H1 (cell line): Measurements from ENCODE around the gene IFT20. TPM values are rescaled to one million over a fixed set of nuclear protein-coding genes. Genes with fewer than 3 reads are reported as not detected.

Experiments
- CTCF ChIA-PET: fragments of 300-600 bp; sonication (Branson Sonifier 250); formaldehyde crosslinking; loops from one replicate; lab custom pipeline; 2021; ENCODE audit not compliant: partially characterized antibody; lab: Charles Lee
- POLR2A ChIA-PET: fragments of 300-600 bp; sonication (Branson Sonifier 250); formaldehyde crosslinking; loops from one replicate; lab custom pipeline; 2021; ENCODE audit warnings: inconsistent platforms; ENCODE audit not compliant: partially characterized antibody; lab: Charles Lee
- DNase-seq, 2 experiments: peaks; one replicate each; pipeline versions ENCODE4 v3.0.0 to v3.0.0-alpha.2; 2010 to 2022; ENCODE audit warnings: low spot score in 2 of 2, low read depth in 1 of 2, mixed read lengths in 1 of 2
- FAIRE-seq: peaks from 2 replicates; lab custom pipeline; 2011; peaks lifted over from hg19 to GRCh38; lab: Jason Lieb, UNC
- H2AFZ ChIP-seq: 2 replicates; pipeline ENCODE4 v1.8.1; 2012; ENCODE audit warnings: low read length, inconsistent platforms
- H2AK5ac ChIP-seq: 2 replicates; pipeline ENCODE4 v1.6.1; 2013; ENCODE audit warnings: low read depth, low read length
- H2BK120ac ChIP-seq: replicated peaks from 2 replicates; pipeline ENCODE3; 2013; ENCODE audit warnings: low read depth, low read length, inconsistent platforms
- H2BK12ac ChIP-seq: 2 replicates; pipeline ENCODE4 v1.6.1; 2013; ENCODE audit warnings: low read depth, low read length
- H2BK15ac ChIP-seq: 2 replicates; pipeline ENCODE4 v1.6.1; 2013; ENCODE audit warnings: low read length
- H2BK20ac ChIP-seq: 2 replicates; pipeline ENCODE4 v1.6.1; 2013; ENCODE audit warnings: low read length
- H2BK5ac ChIP-seq: 2 replicates; pipeline ENCODE4 v1.6.1; 2013; ENCODE audit warnings: low read depth, low read length
- H3K14ac ChIP-seq: 2 replicates; pipeline ENCODE4 v1.6.1; 2013; ENCODE audit warnings: inconsistent platforms; ENCODE audit not compliant: insufficient read length
- H3K18ac ChIP-seq: 2 replicates; pipeline ENCODE4 v1.6.1; 2013; ENCODE audit warnings: low read length; ENCODE audit errors: extremely low read depth
- H3K23ac ChIP-seq: 2 replicates; pipeline ENCODE4 v1.6.1; 2013; ENCODE audit warnings: inconsistent platforms; ENCODE audit not compliant: insufficient read length
- H3K23me2 ChIP-seq: 2 replicates; pipeline ENCODE4 v1.6.1; 2013; ENCODE audit warnings: low read depth, low read length
- H3K27ac ChIP-seq: 2 replicates; pipeline ENCODE4 v1.6.1; 2011; ENCODE audit warnings: low read depth, low read length, inconsistent platforms
- H3K27me3 ChIP-seq, 4 experiments: replicated peaks in 1 of 4; 1 replicate in 1 of 4; 2 replicates in 3 of 4; pipeline versions ENCODE4 v1.6.1 to v1.8.1; 2011 to 2013; ENCODE audit warnings: low read length in 3 of 4, mild to moderate bottlenecking in 3 of 4, inconsistent platforms in 2 of 4, mixed read lengths in 2 of 4, moderate library complexity in 1 of 4; ENCODE audit not compliant: control insufficient read depth in 3 of 4, insufficient read depth in 3 of 4; ENCODE audit errors: extremely low read depth in 1 of 4
- H3K36me3 ChIP-seq, 4 experiments: 2 replicates each; pipeline versions ENCODE4 v1.6.1 to v1.8.1; 2011 to 2013; ENCODE audit warnings: mild to moderate bottlenecking in 4 of 4, low read length in 3 of 4, moderate library complexity in 2 of 4, control low read depth in 1 of 4, inconsistent platforms in 1 of 4; ENCODE audit not compliant: insufficient read depth in 4 of 4, control insufficient read depth in 2 of 4
- H3K4ac ChIP-seq: replicated peaks from 2 replicates; pipeline ENCODE3; 2013; ENCODE audit warnings: low read length, low read depth, mixed read lengths, inconsistent platforms; ENCODE audit not compliant: insufficient read length
- H3K4me1 ChIP-seq, 4 experiments: replicated peaks in 1 of 4; 1 replicate in 1 of 4; 2 replicates in 3 of 4; pipeline versions ENCODE4 v1.6.1 to v1.8.1; 2011 to 2013; ENCODE audit warnings: low read length in 3 of 4, inconsistent platforms in 2 of 4, mixed read lengths in 1 of 4; ENCODE audit not compliant: insufficient read depth in 4 of 4, control insufficient read depth in 3 of 4
- H3K4me2 ChIP-seq, 2 experiments: 2 replicates each; pipeline versions ENCODE4 v1.6.1 to v1.8.1; 2011 to 2013; ENCODE audit warnings: low read depth in 2 of 2, low read length in 2 of 2, control low read depth in 1 of 2, inconsistent platforms in 1 of 2, mild to moderate bottlenecking in 1 of 2; ENCODE audit not compliant: insufficient read depth in 1 of 2
- H3K4me3 ChIP-seq, 4 experiments: fragments of 200-600, 300-600 bp in 1 of 4; sonication (generic), shearing (Covaris generic), sonication (Bioruptor Twin) in 1 of 4; 2 replicates each; pipeline versions ENCODE4 v1.5.1 to v1.8.1; 2011 to 2016; ENCODE audit warnings: low read length in 4 of 4, low read depth in 3 of 4, control low read depth in 2 of 4, inconsistent platforms in 2 of 4, mild to moderate bottlenecking in 2 of 4, mixed read lengths in 1 of 4, moderate library complexity in 1 of 4; ENCODE audit not compliant: insufficient read depth in 2 of 4; ENCODE audit errors: extremely low read depth in 1 of 4
- H3K56ac ChIP-seq: replicated peaks from 2 replicates; pipeline ENCODE3; 2013; ENCODE audit warnings: low read depth, mild to moderate bottlenecking, mixed read lengths, low read length, inconsistent platforms; ENCODE audit not compliant: insufficient read length
- H3K79me1 ChIP-seq: 2 replicates; pipeline ENCODE4 v1.6.1; 2013; ENCODE audit warnings: low read depth, low read length, control low read depth
- H3K79me2 ChIP-seq, 2 experiments: 2 replicates each; pipeline versions ENCODE4 v1.6.1 to v1.8.1; 2012 to 2013; ENCODE audit warnings: low read length in 2 of 2, mild to moderate bottlenecking in 2 of 2, inconsistent platforms in 1 of 2; ENCODE audit not compliant: insufficient read depth in 2 of 2, control insufficient read depth in 1 of 2
- H3K9ac ChIP-seq, 4 experiments: replicated peaks in 1 of 4; 1 replicate in 1 of 4; 2 replicates in 3 of 4; pipeline versions ENCODE4 v1.6.1 to v1.8.1; 2011 to 2013; ENCODE audit warnings: low read depth in 3 of 4, low read length in 3 of 4, control low read depth in 2 of 4, mild to moderate bottlenecking in 2 of 4, moderate library complexity in 2 of 4, inconsistent platforms in 1 of 4; ENCODE audit errors: extremely low read depth in 1 of 4
- H3K9me3 ChIP-seq, 2 experiments: 2 replicates each; pipeline versions ENCODE4 v1.6.1 to v1.8.1; 2012 to 2013; ENCODE audit warnings: mild to moderate bottlenecking in 2 of 2, moderate library complexity in 2 of 2, control low read depth in 1 of 2, inconsistent platforms in 1 of 2, low read depth in 1 of 2, low read length in 1 of 2, mixed read lengths in 1 of 2; ENCODE audit not compliant: insufficient read depth in 2 of 2
- H4K20me1 ChIP-seq, 2 experiments: replicated peaks in 1 of 2; 2 replicates each; pipeline versions ENCODE3 to v1.8.1; 2011 to 2013; ENCODE audit warnings: inconsistent platforms in 2 of 2, low read length in 2 of 2, mild to moderate bottlenecking in 1 of 2; ENCODE audit not compliant: insufficient read depth in 2 of 2, control insufficient read depth in 1 of 2
- H4K5ac ChIP-seq: 2 replicates; pipeline ENCODE4 v1.6.1; 2013; ENCODE audit warnings: low read length, low read depth, mixed read lengths, inconsistent platforms; ENCODE audit not compliant: insufficient read length
- H4K8ac ChIP-seq: 2 replicates; pipeline ENCODE4 v1.8.0; 2013; ENCODE audit warnings: mild to moderate bottlenecking, moderate library complexity, low read length, inconsistent platforms; ENCODE audit not compliant: insufficient read depth; ENCODE audit errors: extremely low read depth
- H4K91ac ChIP-seq: replicated peaks from 2 replicates; pipeline ENCODE3; 2013; ENCODE audit warnings: low read length, mixed read lengths, inconsistent platforms; ENCODE audit not compliant: insufficient read length
- EP300 ChIP-seq, 2 experiments: IDR thresholded peaks; 1 replicate in 1 of 2; 2 replicates in 1 of 2; pipeline ENCODE4 v1.6.1; 2011 to 2012; ENCODE audit warnings: low read depth in 2 of 2, low read length in 2 of 2, mild to moderate bottlenecking in 2 of 2, borderline replicate concordance in 1 of 2, inconsistent platforms in 1 of 2, moderate library complexity in 1 of 2
- NANOG ChIP-seq: IDR thresholded peaks from 2 replicates; pipeline ENCODE4 v1.6.1; 2011; ENCODE audit warnings: low read length, low read depth, mild to moderate bottlenecking, inconsistent platforms; ENCODE audit not compliant: insufficient read depth, poor library complexity, severe bottlenecking
- SP1 ChIP-seq: IDR thresholded peaks from 2 replicates; pipeline ENCODE4 v1.6.1; 2011; ENCODE audit warnings: low read depth, low read length
- whole genome bisulfite sequencing, 2 experiments: shearing (Covaris generic) in 1 of 2; methylation state at CpG; one replicate each; pipeline versions ENCODE4 v1.1.6 to v1.1.7; 2013 to 2015; ENCODE audit warnings: low lambda C conversion rate in 2 of 2, mixed read lengths in 2 of 2, inconsistent platforms in 1 of 2, low coverage in 1 of 2, missing lambda C conversion rate in 1 of 2; ENCODE audit not compliant: insufficient replicate concordance in 2 of 2, insufficient coverage in 1 of 2, insufficient read length in 1 of 2; ENCODE audit errors: extremely low coverage in 1 of 2, missing lambda C conversion rate in 1 of 2; 5-methylcytosine and 5-hydroxymethylcytosine counted together
- polyA plus RNA-seq, 7 experiments: library from polyadenylated mRNA; depleted of rRNA in 3 of 7; stranded (reverse) in 5 of 7; unstranded in 2 of 7; fragments of >200 nt in 5 of 7; fragments of 200-250 nt in 2 of 7; gene quantifications; 1 replicate in 5 of 7; 2 replicates in 1 of 7; 4 replicates in 1 of 7; pipeline versions ENCODE4 v1.2.1 to v1.2.3, GENCODE V29; 2011 to 2013; ENCODE audit warnings: missing spikeins in 2 of 7, mixed read lengths in 2 of 7
- total RNA-seq: library from RNA; stranded (reverse); fragmentation: NEBNext Ultra II Directional; extraction: Animal tissue kit (Norgen Biotek cat#: 25700); gene quantifications from 2 replicates; pipeline ENCODE4 v1.2.1, GENCODE V29; 2021
- TF ChIP-seq, protein P1 (sequence below): IDR thresholded peaks from 2 replicates; pipeline ENCODE4 v1.6.1; 2012; ENCODE audit warnings: inconsistent platforms

The IFT20 gene
- total and polyA plus RNA-seq, 2 of the 8 experiments (the other 6 are each of a cell fraction or from before 2014, with no cell fraction given): 9.0 to 21.0 TPM

DNA sequence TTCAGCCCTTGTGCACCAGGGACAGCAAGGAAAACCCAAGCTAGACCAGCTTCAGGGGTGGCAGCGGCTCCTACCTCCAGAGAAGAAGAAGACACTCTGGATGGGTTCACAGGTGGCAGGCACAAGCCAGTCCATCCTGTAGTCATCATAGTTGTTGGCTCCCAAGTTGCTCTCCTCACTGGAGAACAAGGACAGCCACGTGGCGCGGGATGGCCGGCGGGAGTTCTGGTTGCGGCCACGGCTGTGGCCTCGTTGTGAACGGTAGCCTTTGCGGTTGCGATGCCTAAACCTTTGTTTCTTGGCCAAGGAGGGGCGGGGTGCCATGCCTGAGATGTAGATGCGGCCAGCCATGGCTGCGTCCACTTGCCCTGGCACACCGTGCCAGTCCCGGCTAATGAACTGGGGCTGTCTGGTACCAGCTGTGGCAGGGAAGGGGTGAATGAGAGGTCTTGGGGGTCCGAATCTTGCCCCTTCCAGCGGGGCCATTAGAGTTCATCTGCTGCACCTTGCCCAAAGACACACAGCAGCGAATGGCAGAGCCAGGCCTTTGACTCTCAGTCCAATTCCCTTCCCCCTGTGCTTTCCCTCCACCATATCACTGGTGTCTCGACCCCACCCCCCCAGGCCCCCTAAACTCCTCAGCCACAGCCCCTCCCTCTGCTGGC, 32.5 kb upstream of the IFT20 start:
- H3K56ac ChIP-seq: peak overlapping the region; percentile 38
- POLR2A ChIA-PET: interaction anchor here (1.0 to 12.7 kb wide), 7 partner anchors 9 to 98 kb away, joined by 3 to 103 read pairs (median 5); partner anchors contain the start of genes IFT20, POLDIP2 and TNFAIP1
- H3K79me1 ChIP-seq: no peaks in the 10 kb centered on the region
- H4K20me1 ChIP-seq: peaks cover 2 to 3% of the 10 kb centered on the region in 2 experiments
- no peak overlapping the region for H3K18ac ChIP-seq
- no peak overlapping the region for H2BK120ac ChIP-seq
- H3K4me3 ChIP-seq: no peak overlapping the region
- no peak overlapping the region for H2BK20ac ChIP-seq
- no peaks in the 10 kb centered on the region for H3K9me3 ChIP-seq
- peaks cover 5 to 9% (median 8%) of the 10 kb centered on the region in 4 experiments; a peak in 6 of 7 replicates for H3K27me3 ChIP-seq
- H2BK15ac ChIP-seq: no peak overlapping the region
- no peak overlapping the region for H3K23ac ChIP-seq
- H3K9ac ChIP-seq: no peak overlapping the region
- no peak overlapping the region for H4K5ac ChIP-seq
- no peaks in the 10 kb centered on the region for H3K79me2 ChIP-seq
- H3K14ac ChIP-seq: no peak overlapping the region
- H3K27ac ChIP-seq: no peak overlapping the region
- CTCF ChIA-PET: interaction anchor here (0.8 to 2.8 kb wide), 8 partner anchors 10 to 181 kb away, joined by 3 to 10 read pairs (median 4); no protein-coding TSS in a partner anchor
- FAIRE-seq: no peak
- H3K4me2 ChIP-seq: no peak overlapping the region
- H2AK5ac ChIP-seq: 0 out of 2 replicates have a peak overlapping the region, but pooled peaks have one; percentile 65
- no peak overlapping the region for H4K8ac ChIP-seq
- no peak overlapping the region for H4K91ac ChIP-seq
- H3K4me1 ChIP-seq: peaks cover 3 to 16% (median 9%) of the 10 kb centered on the region in 4 experiments; a peak in 6 of 7 replicates
- H3K23me2 ChIP-seq: peaks cover 16% of the 10 kb centered on the region; the same call in 1 of the 2 replicates
- WGBS, 2 experiments: 85% methylated on average over 20 of the region's 21 CpGs; no CpG with 5 or more reads in 1 of the 2 experiments
- no peak overlapping the region for H2AFZ ChIP-seq
- no peak for TF ChIP-seq EP300 (IDR thresholded peaks at IDR 0.05; ENCODE audit: borderline replicate concordance in 1 of 2, low read depth in 2 of 2, low read length in 2 of 2)
- TF ChIP-seq, protein P1, sequence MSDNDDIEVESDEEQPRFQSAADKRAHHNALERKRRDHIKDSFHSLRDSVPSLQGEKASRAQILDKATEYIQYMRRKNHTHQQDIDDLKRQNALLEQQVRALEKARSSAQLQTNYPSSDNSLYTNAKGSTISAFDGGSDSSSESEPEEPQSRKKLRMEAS: no peak
- TF ChIP-seq NANOG: no peak
- TF ChIP-seq SP1: no peak
- no peak overlapping the region for H3K4ac ChIP-seq
- H3K36me3 ChIP-seq: peaks cover 0 to 2% (median under 1%) of the 10 kb centered on the region in 4 experiments; a peak in 1 of 8 replicates
- no peak overlapping the region for H2BK12ac ChIP-seq
- H2BK5ac ChIP-seq: no peak overlapping the region
- DNase-seq: no peak
